IPS-NIHi7 (cell line): ENCODE results near the gene IGSF5.
"Not testable (repeated sequence)": the region's sequence is repeated elsewhere in the genome, so short reads cannot be mapped to it uniquely, and the experiment has no call there.

Source experiments
- DNase-seq: peaks from one replicate; pipeline ENCODE4 v3.0.0; 2012; ENCODE audit warnings: mixed read lengths; ENCODE audit errors: extremely low spot score

The IGSF5 gene

GRCh38 chr21:39738566-39738965 lies 6.4 kb upstream of the IGSF5 start:
- no peak for DNase-seq

DNA sequence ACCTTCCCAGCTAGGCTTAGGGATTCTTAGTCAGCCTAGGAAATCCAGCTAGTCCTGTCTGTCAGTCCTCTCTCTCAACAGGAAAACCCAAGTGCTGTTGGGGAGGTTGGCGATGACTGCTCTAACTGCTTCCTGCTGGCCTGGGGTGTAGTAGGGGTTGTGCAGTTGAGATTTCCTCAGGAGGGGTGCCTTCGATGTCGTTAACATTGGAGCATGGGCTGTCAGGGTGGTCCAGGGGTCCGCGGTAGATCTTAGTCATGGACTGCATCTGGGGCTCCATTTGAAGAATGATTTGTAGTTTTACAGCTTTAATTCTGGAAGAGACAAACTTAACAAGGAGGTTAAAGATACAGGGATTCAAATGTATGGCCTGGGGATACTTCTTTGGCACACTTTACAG lies 5.5 kb upstream of the IGSF5 start:
- DNase-seq = not testable (repeated sequence)

GRCh38 chr21:39742561-39742960 lies 2.4 kb upstream of the IGSF5 start:
- not testable (repeated sequence) for DNase-seq

DNA sequence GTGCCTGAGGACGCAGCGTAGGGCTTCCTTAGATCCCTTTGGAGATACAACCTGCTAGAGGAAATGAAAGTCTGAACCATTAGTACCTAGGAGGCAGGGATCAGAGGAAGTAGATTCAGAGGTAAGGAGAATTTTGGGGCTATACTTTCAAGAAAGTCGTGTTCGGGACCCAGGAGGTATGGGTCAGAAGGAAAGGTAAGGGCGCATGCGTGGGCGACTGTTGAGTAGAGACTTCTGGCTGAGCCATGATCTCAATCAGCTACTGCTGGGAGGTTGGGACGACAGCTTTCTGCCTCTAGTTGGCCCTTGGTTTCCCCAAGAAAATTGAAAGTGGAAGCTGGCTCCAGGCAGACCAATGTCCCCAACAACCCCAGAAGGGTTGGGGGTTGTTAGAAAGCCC lies 349 bp downstream of the IGSF5 start:
- not testable (repeated sequence) for DNase-seq

DNA sequence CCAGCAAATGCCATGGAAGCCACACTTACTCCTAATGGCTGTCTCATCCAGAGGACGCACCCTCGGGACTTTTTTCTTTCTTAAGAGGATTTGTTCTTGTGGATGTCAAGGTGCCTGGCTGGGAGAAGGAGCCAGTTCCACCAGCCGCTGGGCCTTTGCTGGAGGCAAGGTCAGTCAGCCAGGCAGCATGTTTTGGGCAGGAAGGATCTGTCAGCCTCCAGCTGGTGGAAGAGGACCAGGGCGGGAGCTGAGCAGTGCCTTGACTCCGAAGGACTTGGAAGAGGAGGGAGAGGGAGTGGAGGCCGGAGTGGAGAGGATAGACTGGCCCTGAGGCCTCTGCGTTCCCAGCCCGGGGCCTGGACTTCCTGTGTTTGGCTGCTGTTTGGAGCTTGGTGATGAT lies 5.7 kb downstream of the IGSF5 start:
- no peak for DNase-seq

- no peak for DNase-seq
Measured at GRCh38 chr21:39754811-39755210, 9.8 kb downstream of the IGSF5 start.

DNA sequence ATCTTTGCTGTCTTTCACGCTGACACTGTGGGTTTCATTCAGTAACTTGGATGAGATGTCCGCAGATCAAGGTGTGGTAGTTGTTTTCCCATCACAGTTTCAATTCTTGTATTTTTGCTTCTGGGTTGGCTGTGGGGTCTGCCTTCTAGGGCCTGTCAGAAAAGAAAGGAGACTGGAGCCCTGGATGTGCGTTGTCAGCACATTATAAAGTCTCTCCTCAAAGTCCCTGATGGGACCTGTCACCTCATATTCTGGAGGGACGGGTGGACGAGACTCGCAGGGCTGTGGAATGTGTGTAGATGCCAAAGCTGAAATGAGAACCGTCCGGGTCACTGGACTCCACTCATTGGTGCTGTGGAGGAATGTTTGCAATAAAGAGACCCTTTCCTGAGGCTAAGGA lies 11.3 kb downstream of the IGSF5 start:
- DNase-seq = no peak

DNA sequence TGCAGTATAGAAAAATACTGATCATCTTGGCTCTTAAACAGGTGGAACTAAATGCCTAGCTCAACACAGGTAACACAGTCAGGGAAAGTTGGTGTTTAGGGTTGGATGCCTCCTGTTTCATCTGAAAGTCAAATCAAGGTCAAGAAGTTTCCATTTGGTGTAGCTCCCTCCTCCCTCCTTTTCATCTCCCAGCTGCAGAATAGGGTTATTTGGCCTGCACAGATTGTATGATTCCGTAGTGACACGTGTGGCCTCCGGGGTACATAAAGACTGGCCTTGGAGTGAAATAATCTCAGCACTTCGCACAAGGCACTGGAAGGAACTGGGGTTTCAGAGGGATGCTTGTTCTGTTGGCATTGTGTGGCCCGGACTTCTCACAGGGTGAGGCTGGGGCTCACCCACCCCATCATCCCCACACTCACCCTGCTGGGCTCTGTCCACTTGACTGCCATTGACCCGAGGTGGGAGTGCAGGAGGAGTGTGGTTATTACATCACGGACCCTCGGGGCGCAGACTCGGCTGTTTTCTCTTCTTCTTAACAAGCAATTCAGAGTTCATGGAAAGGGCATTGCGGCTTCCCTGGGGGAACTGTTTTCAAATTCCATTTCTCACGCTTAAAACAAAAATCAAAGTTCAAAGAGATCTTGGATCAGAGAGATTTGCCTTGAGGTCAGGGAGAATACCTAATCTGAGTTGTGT lies 18.4 kb downstream of the IGSF5 start:
- no peak for DNase-seq

GRCh38 chr21:39774227-39774626 lies 29.2 kb downstream of the IGSF5 start:
- no peak for DNase-seq

GRCh38 chr21:39775816-39776215 lies 30.8 kb downstream of the IGSF5 start:
- DNase-seq = no peak

DNA sequence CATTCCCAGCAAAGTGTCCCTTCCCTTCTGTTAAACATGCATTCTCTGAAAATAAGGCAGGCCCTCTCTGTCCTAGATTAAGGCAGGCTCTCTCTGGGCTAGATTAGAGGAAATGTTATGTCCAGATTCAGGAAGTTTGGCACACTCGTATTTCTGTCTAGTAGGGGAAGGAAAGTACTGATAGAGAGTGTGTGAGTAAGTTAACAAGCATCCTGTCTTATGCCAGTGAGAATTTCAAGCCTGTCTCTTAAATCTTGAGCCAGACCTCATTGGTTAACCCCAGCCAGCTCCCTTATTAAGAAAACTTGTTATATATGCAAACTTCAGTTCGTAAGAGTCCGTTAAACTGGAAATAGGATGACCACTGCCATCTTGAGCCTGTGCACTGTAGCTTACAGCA lies 31.6 kb downstream of the IGSF5 start:
- DNase-seq = no peak

- no peak for DNase-seq
Measured at GRCh38 chr21:39781331-39781730, 36.3 kb downstream of the IGSF5 start.

GRCh38 chr21:39788383-39788782 lies 43.4 kb downstream of the IGSF5 start:
- DNase-seq = peak; percentile 91

- no peak for DNase-seq
Measured at GRCh38 chr21:39796466-39796865, 51.5 kb downstream of the IGSF5 start.

DNA sequence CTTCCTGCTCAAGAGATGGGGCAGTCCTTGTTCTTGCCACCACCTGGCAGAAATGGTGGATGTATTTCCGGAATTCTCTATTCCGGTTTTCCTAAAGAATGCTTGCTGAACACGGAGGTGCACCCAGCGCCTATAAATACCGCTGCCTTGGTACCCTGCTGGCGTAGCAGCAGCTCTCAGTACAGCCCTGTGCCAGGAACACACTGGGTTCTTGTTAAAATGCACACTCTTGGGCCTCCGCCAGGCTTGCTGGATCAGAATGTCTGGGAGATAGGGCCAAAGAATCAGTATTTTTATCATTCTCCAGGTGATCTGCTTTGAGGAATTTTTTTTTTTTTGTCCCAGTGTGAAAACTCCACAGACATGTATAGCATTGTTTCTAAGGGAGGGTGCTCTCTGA lies 54.2 kb downstream of the IGSF5 start:
- DNase-seq = no peak

GRCh38 chr21:39800311-39800710 lies 55.3 kb downstream of the IGSF5 start:
- DNase-seq = no peak

DNA sequence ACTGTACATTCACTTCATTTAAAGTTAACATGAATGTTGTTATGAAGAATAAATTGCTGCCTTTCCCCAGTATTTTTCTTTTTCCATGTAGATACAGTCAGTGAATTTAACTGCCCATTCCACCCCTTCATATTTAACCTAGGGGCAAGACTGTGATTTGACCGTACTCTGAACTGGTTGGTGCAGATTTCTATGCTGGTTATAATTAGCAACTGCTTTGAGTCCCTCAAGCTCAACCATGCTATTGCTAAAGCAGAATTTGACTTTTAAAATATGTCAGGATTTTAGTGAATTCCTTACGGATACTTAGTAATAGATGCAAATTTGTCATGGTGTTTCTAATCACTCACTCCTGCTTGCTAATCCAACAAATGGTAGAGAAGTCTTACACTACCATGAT lies 57.2 kb downstream of the IGSF5 start:
- DNase-seq = no peak

- no peak for DNase-seq
Measured at GRCh38 chr21:39803393-39803792, 58.4 kb downstream of the IGSF5 start.

GRCh38 chr21:39804240-39804639 lies 59.3 kb downstream of the IGSF5 start:
- no peak for DNase-seq

DNA sequence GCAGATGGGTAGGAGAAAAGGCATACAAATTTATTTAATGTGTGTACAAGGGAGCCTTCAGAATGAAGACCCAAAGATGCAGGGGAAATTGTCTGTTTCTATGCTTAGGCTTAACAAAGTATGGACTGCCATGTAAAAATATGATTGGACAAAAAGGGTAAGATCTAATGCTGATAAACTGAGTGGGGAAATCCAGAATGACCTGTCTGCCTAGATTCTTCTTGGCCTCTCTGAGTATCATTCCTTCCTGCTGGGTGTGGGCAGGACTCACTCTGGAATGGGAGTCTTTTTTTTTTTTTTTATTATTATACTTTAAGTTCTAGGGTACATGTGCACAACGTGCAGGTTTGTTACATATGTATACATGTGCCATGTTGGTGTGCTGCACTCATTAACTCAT lies 61.0 kb downstream of the IGSF5 start:
- DNase-seq = no peak

- DNase-seq = no peak
Measured at GRCh38 chr21:39807738-39808137, 62.8 kb downstream of the IGSF5 start.

GRCh38 chr21:39809936-39810335 lies 65.0 kb downstream of the IGSF5 start:
- DNase-seq = no peak

GRCh38 chr21:39812983-39813382 lies 68.0 kb downstream of the IGSF5 start:
- no peak for DNase-seq

DNA sequence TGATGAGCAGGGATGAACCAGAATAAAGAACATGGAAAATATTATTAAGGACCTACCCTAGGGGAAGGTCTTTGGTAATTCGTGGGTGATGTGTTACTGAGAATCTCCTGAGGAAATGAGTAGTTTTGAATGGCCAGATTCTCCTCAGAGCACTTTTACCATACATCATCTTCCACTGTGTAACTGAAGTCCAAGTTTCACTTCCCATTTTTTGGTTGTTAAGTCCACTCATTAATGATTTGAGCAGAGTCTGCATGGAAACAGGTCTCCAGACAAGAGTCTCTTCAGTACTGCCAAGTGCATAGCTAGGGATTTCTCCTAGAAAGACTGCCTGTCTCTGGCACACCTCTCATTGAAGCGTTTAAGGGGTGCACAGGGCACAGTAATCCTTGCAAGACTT lies 73.6 kb downstream of the IGSF5 start:
- no peak for DNase-seq
